Posterior vena cava (tissue), 2 donors: Measurements from ENCODE around the gene INPP5J. TPM values are rescaled to one million over a fixed set of nuclear protein-coding genes. Genes with fewer than 3 reads are reported as not detected.
"Not testable (repeated sequence)": the region's sequence is repeated elsewhere in the genome, so short reads cannot be mapped to it uniquely, and the experiment has no call there.

ENCODE experiments used
- DNase-seq: peaks from one replicate; pipeline ENCODE4 v3.0.0-alpha.2; 2020; ENCODE audit warnings: low spot score
- intact Hi-C, 2 donors: fragments of 100-400 bp; cut with DNase I; formaldehyde crosslinking; loops; one replicate each; pipeline versions ENCODE4 v1.14.1 to v1.14.2; 2022 to 2023
- total RNA-seq, 2 donors: library from RNA; stranded (reverse); fragmentation: NEBNext Ultra II Directional; extraction: Animal tissue kit (Norgen Biotek cat#: 25700); gene quantifications; one replicate each; pipeline ENCODE4 v1.2.1, GENCODE V29; 2021
- donor health status: DM: yes; HTN: yes; CAD: no.
- donor health status: DM: yes; HTN: yes; CAD: no.

The INPP5J gene
- total RNA-seq, 2 donors from 2014 or later, result 0.52 to 0.74 TPM

DNA sequence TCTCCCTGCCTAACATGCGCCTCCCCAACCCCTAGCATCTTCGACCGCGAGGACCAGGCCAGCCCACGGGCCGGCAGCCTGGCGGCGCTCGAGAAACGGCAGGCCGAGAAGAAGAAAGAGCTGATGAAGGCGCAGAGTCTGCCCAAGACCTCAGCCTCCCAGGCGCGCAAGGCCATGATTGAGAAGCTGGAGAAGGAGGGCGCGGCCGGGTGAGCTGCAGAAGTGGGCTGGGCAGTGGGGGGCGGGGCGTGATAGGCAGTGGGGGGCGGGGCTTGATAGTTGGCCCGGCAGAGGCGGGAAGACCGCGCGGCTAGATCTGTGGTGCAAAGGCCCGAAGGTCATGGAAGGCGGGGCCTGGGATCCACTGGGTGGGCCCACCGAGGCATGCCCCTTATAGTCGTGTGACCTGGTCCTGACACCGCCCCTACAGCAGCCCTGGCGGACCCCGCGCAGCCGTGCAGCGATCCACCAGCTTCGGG, 24.1 kb upstream of the INPP5J start:
- intact Hi-C loops, result no loop called here
- DNase-seq, result no peak

DNA sequence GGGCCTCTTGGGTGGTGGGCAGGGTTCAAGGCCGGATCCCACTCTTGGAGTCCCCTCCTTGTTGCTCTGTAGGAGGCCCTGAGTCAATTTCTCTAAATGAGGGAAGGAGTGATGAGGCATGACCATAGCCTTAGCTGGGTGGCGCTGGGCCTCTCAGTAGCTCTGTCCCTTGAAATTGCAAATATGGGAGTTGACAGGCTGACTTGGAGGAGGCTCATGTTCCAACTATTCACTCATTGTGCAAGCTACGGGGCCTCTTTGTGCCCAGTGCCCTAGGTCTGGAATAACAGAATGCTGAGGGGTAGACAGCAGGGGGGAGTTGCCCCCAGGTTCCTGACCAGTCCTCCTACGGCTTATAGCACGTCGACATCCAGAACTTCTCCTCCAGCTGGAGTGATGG, 23.4 kb upstream of the INPP5J start:
- no peak for DNase-seq
- intact Hi-C loops, result no loop called here

DNA sequence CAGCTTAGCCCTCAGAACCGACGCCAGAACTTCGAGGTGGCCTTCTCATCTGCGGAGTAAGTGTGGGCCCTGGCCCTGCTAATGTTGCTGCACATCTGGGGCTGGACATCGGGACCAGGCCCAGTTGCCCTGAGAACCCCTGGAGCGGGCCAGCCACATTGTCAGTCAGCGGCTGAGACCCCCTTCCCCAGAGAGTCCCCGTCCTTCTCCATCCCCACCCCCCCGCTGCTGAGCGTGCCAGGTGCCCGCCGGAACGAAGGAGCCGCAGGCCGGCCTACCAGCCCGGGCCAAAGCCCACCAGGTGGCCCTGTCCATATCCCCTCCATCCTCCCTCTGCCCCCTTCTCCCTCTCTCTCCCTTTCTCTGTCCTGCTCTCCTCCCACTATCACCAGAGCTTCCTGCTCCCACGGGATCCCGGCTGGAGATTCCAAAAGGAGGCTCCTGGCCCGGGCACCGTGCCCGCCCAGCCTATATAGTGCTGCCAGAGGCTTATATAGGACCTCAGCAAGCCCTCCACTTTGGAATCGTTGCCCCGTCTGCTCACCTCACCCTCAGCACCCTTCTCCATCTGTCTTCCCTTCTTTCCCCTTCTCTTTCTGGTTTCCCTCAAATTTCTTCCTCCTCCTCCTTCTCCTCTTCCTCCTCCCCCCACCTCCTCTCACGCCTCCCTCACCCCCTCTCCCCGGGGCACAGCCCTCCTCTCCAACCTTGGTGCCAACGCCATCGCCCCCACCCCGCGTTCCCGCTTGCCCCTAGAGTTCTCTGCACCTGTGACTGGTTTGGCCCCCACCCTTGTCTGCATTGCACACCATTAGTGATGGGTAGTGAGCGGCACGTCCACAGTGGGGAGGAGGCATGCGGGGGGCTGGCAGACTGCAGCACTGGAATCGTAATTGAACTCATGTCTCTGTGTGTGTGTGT, 22.7 kb upstream of the INPP5J start:
- intact Hi-C loops, result no loop called here
- no peak for DNase-seq

DNA sequence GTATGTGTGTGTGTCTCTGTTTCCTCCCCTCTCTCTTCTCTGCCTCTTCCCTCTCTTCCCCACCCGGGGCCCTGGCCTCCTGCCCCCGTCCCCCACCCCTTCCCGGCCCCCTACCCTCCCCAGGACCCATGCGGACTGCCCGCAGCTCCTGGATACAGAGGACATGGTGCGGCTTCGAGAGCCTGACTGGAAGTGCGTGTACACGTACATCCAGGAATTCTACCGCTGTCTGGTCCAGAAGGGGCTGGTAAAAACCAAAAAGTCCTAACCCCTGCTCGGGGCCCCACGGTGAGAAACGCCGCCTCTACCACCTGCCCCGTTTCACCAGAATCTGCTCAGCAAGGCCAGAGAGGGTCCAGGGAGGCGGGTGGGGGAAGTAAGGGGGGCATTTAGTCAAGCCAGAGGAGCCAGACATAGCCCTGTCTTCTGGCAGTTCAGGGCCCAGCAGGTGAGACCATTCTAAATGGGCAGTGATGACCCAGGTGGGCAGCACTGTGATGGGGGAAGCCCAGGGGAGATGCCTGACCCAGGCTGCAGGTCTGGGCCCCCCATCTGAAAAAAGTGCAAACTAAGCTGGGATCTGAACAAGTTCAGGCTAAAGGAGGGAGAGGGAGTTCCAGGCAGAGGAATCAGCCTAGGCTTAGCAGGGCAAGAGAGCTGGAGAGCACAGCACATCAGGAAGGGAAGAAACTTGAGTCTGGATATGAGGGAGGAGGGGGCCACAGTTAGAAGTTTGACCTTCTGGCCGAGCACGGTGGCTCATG, 21.8 kb upstream of the INPP5J start:
- intact Hi-C loops, result no loop called here
- no peak for DNase-seq

DNA sequence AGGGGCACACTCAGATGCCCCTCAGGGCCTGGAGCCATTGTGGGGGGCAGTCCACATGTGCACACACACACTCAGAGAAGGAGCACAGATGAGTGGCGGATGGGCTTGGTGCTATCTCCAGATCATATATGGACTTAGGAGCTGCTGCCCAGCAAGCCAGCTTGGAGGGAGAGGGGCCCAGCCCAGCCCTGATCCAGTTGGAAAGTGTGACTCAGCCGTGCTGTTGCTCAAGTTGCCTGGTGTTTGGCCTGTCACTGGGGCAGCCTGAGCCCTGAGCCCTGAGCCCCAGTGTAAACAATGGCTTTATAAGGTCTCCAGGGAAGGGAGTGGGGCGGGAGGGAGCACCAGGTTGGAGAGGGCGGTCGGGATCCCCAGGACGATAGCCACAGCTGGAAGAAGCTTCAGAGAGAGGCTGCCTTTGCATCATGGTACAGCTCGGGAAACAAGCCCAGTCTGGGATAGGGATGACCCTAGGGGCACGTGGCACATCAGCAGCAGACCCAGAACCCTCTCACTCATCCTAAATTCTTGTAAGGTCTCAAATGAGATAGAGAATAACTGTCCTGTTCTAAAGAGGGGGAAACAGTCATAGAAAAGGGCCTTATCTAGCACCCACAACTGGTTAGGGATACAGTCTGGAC, 20.2 kb upstream of the INPP5J start:
- intact Hi-C loops, result no loop called here
- DNase-seq, result peak; percentile 96

DNA sequence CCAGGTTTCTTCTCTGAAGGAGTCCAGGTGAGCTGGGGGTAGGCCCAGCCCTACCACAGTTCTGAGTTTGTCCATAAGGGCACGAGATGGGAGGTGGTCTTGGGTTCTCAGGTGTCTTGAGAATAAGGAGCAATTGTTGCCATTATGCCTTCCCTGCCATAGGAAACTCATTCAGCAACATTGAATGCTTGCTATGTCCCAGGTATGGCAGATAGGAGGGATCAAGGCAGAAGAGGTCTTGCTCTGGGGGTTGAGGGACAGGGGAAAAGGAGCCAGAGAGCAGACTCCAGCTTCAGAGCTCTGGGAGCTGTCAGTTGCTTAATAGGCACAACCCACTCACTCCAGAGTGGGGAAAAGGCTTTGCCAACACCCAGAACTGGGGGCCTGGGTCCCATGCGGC, 19.7 kb upstream of the INPP5J start:
- intact Hi-C loops, result no loop called here
- no peak for DNase-seq

DNA sequence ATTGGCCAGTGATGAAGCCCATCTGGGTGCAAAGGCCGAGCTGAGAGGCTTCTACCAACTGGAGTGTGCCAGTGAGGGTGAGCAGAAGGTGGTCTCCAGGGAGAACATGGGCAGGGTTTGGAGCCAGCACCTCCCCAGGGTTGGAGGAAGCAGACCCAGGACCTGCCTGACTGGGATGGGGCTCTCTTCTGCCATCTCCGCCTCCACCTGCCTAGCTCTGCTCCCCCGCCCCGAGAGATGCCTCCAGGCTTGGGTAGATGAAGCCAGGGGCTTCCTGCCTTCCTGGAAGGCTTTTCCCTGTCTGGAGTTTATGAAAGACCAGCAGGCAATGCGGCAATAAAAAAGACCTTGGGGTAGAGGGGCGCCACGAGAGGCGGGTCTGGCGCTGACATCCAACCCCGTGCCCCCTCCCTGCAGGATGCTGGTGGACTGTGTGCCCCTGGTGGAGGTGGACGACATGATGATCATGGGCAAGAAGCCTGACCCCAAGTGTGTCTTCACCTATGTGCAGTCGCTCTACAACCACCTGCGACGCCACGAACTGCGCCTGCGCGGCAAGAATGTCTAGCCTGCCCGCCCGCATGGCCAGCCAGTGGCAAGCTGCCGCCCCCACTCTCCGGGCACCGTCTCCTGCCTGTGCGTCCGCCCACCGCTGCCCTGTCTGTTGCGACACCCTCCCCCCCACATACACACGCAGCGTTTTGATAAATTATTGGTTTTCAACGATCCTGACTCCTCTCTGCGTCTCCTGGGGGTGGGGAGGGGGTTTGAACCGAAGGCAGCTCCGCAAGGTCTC, 18.7 kb upstream of the INPP5J start:
- intact Hi-C loops, result no loop called here
- DNase-seq, result no peak

DNA sequence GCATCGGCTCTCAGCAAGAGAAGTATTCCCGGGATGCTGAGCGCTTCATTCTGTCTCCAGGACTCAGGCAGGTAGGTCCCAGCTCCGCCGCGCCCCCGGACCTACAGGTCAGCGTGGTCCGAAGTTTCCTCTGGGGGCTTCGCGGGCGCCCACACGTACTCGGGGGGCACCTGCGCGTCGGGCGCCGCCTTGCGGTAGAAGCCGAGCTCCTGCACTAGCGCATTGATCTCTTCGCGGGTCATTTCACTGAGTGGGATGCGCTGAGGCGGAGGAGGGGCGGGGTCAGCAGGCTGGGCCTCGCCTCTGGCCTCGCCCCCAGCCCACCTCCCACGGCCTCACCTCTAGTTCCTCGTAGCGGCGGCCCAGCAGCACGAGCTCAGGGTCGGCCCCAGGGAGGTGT, 17.9 kb upstream of the INPP5J start:
- DNase-seq, result no peak
- intact Hi-C loops, result loop anchor here in 1 of 2 donors (5.0 kb wide), 1 partner anchor 167 kb away; no protein-coding TSS in a partner anchor

DNA sequence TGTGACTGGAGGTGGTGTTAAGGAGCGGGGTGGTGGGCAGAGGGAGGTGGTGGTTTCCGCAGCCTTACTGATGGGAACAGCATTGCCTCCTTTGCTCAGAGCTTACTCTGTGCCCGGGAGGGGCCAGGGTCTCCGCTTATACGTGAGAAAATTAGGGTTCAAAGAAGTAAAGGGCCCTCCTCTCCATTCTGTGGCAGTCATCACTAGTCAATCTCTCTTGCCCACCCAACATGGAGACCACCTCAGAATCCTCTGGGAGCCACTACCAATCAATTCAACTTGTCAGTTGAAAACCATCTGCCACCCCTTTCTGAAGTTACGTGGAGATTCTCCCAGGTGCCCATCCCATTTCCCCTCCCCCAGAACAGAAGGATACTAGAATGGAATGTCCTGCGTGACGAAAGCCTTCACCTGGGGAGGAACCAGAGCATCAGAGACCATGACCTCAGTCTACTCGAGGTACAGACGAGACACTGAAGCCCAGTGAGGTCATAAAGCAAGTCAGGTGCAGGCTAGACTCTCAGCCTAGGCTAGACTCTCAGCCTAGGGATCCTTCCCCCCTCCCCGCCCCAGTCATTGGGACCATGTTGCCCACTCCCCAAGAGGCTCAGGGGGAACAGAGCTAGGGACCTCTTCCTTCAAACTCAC, 17.4 kb upstream of the INPP5J start:
- intact Hi-C loops, result loop anchor here in 1 of 2 donors (5.0 kb wide), 1 partner anchor 167 kb away; no protein-coding TSS in a partner anchor

DNA sequence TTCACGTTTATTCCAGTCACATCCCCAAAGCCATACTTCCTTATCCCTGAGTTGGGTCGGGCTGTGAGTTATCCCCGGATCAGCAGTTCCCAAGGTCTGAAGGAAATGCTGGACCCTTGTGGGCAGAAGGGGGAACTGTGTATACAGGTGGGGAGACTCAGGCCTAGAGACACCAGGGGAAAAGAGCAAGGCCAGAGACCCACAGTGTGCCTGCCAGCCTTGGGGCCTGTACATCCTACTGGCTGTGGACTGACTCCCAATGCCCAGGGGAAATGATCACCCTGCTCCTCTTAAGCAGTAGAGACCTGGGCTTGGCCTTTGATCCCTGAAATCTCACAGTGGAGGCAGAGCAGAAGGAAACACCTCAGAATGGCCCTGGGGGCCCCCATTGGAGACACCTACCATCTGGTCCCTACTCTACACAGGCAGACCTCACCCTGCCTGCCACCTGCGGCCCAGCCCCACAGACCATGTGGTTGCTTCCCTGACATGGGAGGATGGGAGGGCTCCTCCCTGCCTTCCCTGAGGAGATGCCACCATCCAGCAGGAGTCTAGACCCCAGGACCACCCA, 16.7 kb upstream of the INPP5J start:
- intact Hi-C loops, result loop anchor here in 1 of 2 donors (5.0 kb wide), 1 partner anchor 166 kb away; no protein-coding TSS in a partner anchor
- DNase-seq, result no peak

More for the DNA sequence above, 17.4 kb upstream of the INPP5J start:
- DNase-seq, result no peak

DNA sequence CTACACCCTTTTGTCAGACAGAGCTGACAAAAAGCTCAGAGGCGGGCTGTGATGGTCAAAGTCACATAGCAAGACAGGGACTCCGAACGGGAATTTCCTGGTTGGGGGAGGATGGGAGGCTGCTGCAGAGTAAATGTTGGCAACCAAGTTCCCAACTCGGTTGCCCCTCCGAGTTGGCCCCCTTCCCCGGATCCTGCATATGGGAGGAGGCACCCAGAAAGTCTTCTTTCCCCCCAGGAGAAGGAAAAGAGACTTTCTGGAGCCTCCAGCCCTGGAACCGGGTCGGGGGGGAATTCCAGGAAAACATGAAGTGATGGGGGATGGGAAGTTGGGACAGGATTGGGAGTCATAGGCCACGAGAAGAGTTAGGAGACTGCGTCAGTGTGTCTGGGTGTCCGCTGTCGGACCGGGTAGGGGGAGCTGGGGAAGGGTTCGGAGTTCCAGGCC, 16.0 kb upstream of the INPP5J start:
- intact Hi-C loops, result loop anchor here in 1 of 2 donors (5.0 kb wide), 1 partner anchor 166 kb away; no protein-coding TSS in a partner anchor
- no peak for DNase-seq

DNA sequence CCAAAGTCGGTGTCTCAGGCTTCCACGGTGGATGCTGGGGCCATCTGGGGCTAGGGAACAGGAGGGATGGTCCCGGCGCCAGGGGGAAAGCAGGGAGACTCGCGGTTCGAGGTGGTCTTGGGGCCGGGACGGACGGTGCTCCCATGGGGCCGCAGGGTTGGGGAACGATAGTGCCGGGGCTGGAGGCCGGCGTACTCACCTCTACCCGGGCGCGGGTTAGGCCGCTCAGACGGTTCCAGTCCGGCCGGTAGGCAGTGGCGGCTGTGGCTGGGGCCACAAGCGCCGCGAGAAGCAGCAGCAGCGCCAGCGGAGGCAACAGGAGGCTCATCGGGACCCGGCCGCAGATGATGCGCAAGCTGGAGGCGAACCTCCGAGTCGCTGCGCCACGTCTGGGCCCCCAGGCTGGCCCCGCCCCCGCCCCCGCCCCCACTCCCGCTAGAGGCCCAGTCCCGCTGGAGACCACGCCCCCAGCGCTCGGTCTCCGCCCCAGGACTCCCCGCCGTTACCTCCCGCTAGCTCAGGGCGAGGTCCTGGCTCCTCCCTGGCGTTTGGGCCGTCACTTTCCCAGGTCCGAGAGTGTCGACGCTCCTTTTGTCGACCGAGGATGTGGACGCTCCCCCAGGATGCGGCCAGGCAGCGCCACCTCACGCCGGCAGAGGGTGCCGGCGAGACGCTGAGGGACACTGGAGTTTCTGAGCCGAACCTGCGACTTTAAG, 15.4 kb upstream of the INPP5J start, which contains the start of gene SELENOM:
TSS of gene SELENOM (minus strand) at position 391 of the 716 bp plus-strand sequence. CDS start at position 328, 63 bp downstream.
- intact Hi-C loops, result loop anchor here in 1 of 2 donors (5.0 kb wide), 1 partner anchor 165 kb away; no protein-coding TSS in a partner anchor
- DNase-seq, result peak; percentile 99

DNA sequence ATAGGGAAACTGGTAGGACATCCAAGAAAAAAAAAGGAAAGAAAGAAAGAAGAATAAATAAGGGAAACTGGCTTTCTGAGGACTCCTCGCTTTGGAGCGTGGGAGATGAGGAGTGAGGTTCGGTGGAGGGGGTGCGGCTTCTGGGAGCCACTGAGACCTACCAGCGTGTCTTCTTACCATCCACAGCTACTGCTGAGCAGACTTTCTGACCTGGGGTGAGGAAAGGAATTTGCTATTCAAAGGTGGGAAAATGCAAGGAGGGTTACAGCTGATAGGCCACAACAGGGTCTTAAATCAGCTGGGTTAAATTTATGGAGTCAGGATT, 14.9 kb upstream of the INPP5J start:
- intact Hi-C loops, result loop anchor here in 1 of 2 donors (5.0 kb wide), 1 partner anchor 164 kb away; no protein-coding TSS in a partner anchor
- DNase-seq, result no peak

DNA sequence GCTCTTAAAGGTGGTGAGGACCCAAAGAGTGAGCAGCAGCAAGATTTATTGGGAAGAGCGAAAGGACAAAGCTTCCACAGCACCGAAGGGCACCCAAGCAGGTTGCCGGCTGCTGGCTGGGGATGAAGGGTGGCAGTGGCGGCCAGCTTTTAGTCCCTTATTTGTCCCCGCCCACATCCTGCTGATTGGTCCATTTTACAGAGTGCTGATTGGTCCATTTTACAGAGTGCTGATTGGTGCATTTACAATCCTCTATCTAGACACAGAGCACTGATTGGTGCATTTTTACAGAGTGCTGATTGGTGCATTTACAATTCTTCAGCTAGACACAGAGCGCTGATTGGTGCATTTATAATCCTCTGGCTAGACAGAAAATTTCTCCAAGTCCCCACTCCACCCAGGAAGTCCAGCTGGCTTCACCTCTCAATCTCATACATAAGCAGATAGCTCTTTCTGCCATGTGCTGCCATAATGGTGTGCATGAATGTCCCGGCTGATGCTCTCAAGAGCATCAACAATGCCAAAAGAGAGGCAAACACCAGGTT, 10.1 kb upstream of the INPP5J start:
- not testable (repeated sequence) for DNase-seq
- intact Hi-C loops, result loop anchor here in 1 of 2 donors (5.0 kb wide), 1 partner anchor 35 kb away; no protein-coding TSS in a partner anchor

DNA sequence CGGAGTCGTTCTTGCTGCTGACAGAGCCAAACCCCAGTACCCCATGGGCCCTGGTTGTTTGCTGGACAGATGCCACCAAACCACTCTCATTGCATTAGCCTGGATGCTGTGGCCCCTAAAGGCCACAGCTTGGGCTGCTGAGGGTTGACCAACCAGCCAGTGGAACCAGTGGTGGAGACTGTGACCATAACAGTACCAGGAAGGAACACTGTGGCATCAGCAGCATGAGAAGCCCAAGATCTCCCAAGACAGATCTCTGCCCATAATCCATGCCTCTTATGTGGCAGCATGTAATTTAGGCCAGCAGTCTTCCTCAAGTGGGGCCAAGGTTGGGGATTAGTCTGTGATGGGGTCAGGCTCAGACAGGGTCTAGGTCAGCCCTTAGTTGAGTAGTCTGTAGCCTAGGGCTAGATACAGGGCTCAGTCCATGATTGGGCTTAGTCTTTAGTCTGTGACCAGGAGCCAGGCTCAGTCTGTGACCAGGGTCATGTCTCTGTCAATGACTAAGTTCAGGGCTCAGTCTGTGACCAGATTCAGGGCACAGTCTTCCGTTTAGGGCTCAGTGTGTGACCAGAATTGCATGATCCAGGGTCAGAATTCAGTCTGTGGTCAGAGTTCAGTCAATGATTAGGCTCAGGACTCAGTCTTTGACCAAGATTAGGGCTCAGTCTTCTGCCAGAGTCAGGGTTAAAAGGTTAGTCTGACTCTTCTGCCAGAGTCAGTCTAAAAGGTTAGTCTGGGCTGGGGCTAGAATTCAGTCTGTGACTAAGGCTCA, 4.5 kb upstream of the INPP5J start:
- intact Hi-C loops, result no loop called here
- no peak for DNase-seq
